A673 (cell line): Measurements from ENCODE around the gene ARHGAP45.

Experiments
- CTCF ChIP-seq: fragments of 300-800, 200-600 bp; sonication (generic); conservative IDR thresholded peaks from 2 replicates; pipeline ENCODE4 v1.5.1; 2017; ENCODE audit warnings: low read depth, mild to moderate bottlenecking, antibody characterized with exemption, low read length, moderate library complexity, mixed read lengths
- EZH2 ChIP-seq: fragments of 200-600 bp; sonication (generic); IDR thresholded peaks from 2 replicates; pipeline ENCODE4 v1.6.1; 2017; ENCODE audit warnings: borderline replicate concordance, low read depth, mild to moderate bottlenecking, mixed read lengths, antibody characterized with exemption, low read length; ENCODE audit not compliant: poor library complexity, severe bottlenecking

GRCh38 chr19:1133471-1133929, 66.5 kb downstream of the ARHGAP45 start:
- TF ChIP-seq CTCF (no peak), EZH2 (no peak)
